MM.1S (cell line): ENCODE data around the gene REC114.

Source experiments
- CTCF ChIP-seq: fragments of 300-600 bp; sonication (generic); IDR thresholded peaks from 2 replicates; pipeline ENCODE4 v1.5.1; 2016; ENCODE audit warnings: antibody characterized with exemption, low read length, mixed read lengths
- EZH2 ChIP-seq: fragments of 300-600 bp; sonication (generic); optimal IDR thresholded peaks from 2 replicates; pipeline ENCODE3; 2017; ENCODE audit warnings: low read depth, mild to moderate bottlenecking, antibody characterized with exemption, low read length, mixed read lengths
- EZH2phosphoT487 ChIP-seq: fragments of 300-600 bp; sonication (generic); IDR thresholded peaks from 2 replicates; pipeline ENCODE4 v1.6.1; 2018; ENCODE audit warnings: antibody characterized with exemption, low read length

GRCh38 chr15:73495181-73495580 lies 52.2 kb downstream of the REC114 start:
- no peak for TF ChIP-seq CTCF
- no peak for TF ChIP-seq EZH2
- TF ChIP-seq EZH2phosphoT487: no peak
